Activated T-cell treated with anti-CD3 and anti-CD28 coated beads, Interleukin-2, amount 50 U/mL, for 72 hours (primary cell): ENCODE data around the gene SNX20. TPM values are rescaled to one million over a fixed set of nuclear protein-coding genes. Genes with fewer than 3 reads are reported as not detected.

ENCODE experiments used
- ATAC-seq, 2 donors: fragments of 150-1000 bp; cut with Tn5 transposase; replicated peaks in 1 of 2; 2 replicates each; pipeline ENCODE4 v1.10.0; 2021; ENCODE audit warnings: moderate library complexity in 2 of 2, mild to moderate bottlenecking in 1 of 2
- DNase-seq, 2 donors: peaks; one replicate each; pipeline ENCODE4 v3.0.0; 2021 to 2022; ENCODE audit warnings: mixed read lengths in 1 of 2
- H3K27ac Mint-ChIP-seq: one replicate; pipeline ENCODE4 v1.8.0; 2022; ENCODE audit warnings: mild to moderate bottlenecking, moderate library complexity, mixed read lengths
- H3K27me3 Mint-ChIP-seq: one replicate; pipeline ENCODE4 v1.8.0; 2022; ENCODE audit warnings: low read depth, mixed read lengths
- H3K36me3 Mint-ChIP-seq, 2 donors: one replicate each; pipeline ENCODE4 v1.8.0; 2022; ENCODE audit warnings: mixed read lengths in 2 of 2, mild to moderate bottlenecking in 1 of 2; ENCODE audit not compliant: insufficient read depth in 2 of 2
- H3K4me1 Mint-ChIP-seq: one replicate; pipeline ENCODE4 v1.8.0; 2022; ENCODE audit warnings: low read depth, mixed read lengths
- H3K4me3 Mint-ChIP-seq, 2 donors: one replicate each; pipeline ENCODE4 v1.8.0; 2022; ENCODE audit warnings: mild to moderate bottlenecking in 2 of 2, mixed read lengths in 2 of 2, moderate library complexity in 2 of 2
- H3K9me3 Mint-ChIP-seq, 2 donors: one replicate each; pipeline ENCODE4 v1.8.0; 2022; ENCODE audit warnings: mixed read lengths in 2 of 2
- total RNA-seq, 2 donors: library from RNA; stranded (reverse); gene quantifications; one replicate each; pipeline ENCODE4 v1.2.3, GENCODE V29; 2022

Gene SNX20
- total RNA-seq, 2 donors from 2014 or later = 45.2 to 49.9 TPM

- H3K27ac Mint-ChIP-seq = peak overlapping the region; percentile 71
- no peaks in the 10 kb centered on the region for H3K9me3 Mint-ChIP-seq
- H3K4me1 Mint-ChIP-seq = peaks cover 54% of the 10 kb centered on the region
- DNase-seq = no peak
- ATAC-seq = no peak
- no peaks in the 10 kb centered on the region for H3K27me3 Mint-ChIP-seq
- H3K4me3 Mint-ChIP-seq = no peak overlapping the region
- peaks cover 2 to 3% of the 10 kb centered on the region in 2 donors for H3K36me3 Mint-ChIP-seq
Observed at GRCh38 chr16:50712560-50712898, 31.4 kb upstream of the SNX20 start.

GRCh38 chr16:50711862-50712559 lies 30.9 kb upstream of the SNX20 start:
- no peaks in the 10 kb centered on the region for H3K27me3 Mint-ChIP-seq
- peaks cover 5% of the 10 kb centered on the region in 2 donors for H3K36me3 Mint-ChIP-seq
- H3K4me3 Mint-ChIP-seq = no peak overlapping the region
- no peak overlapping the region for H3K27ac Mint-ChIP-seq
- no peaks in the 10 kb centered on the region for H3K9me3 Mint-ChIP-seq
- peaks cover 54% of the 10 kb centered on the region for H3K4me1 Mint-ChIP-seq
- DNase-seq (no peak), ATAC-seq (no peak)

- H3K4me1 Mint-ChIP-seq = peaks cover 53% of the 10 kb centered on the region
- no peaks in the 10 kb centered on the region for H3K27me3 Mint-ChIP-seq
- peaks cover 5 to 10% of the 10 kb centered on the region in 2 donors for H3K36me3 Mint-ChIP-seq
- no peak for DNase-seq
- no peak for ATAC-seq
- no peak overlapping the region for H3K4me3 Mint-ChIP-seq
- peaks cover 0 to 3% of the 10 kb centered on the region in 2 donors for H3K9me3 Mint-ChIP-seq
- H3K27ac Mint-ChIP-seq = no peak overlapping the region
Observed at GRCh38 chr16:50711040-50711439, 29.9 kb upstream of the SNX20 start.

- no peak overlapping the region for H3K27ac Mint-ChIP-seq
- H3K4me1 Mint-ChIP-seq = peaks cover 62% of the 10 kb centered on the region
- peaks cover 15 to 21% of the 10 kb centered on the region in 2 donors for H3K36me3 Mint-ChIP-seq
- no peak for ATAC-seq
- H3K4me3 Mint-ChIP-seq = peak overlapping the region in 1 of 2 donors; percentile 6
- no peak for DNase-seq
- H3K27me3 Mint-ChIP-seq = no peaks in the 10 kb centered on the region
- peaks cover 9 to 11% of the 10 kb centered on the region in 2 donors for H3K9me3 Mint-ChIP-seq
Observed at GRCh38 chr16:50709980-50710379, 28.9 kb upstream of the SNX20 start.

- ATAC-seq = peak; percentile 58 to 60
- no peaks in the 10 kb centered on the region for H3K27me3 Mint-ChIP-seq
- peaks cover 57% of the 10 kb centered on the region for H3K4me1 Mint-ChIP-seq
- peaks cover 12 to 14% of the 10 kb centered on the region in 2 donors for H3K9me3 Mint-ChIP-seq
- H3K36me3 Mint-ChIP-seq = peaks cover 17 to 29% of the 10 kb centered on the region in 2 donors
- no peak for DNase-seq
- peak overlapping the region; percentile 94 for H3K27ac Mint-ChIP-seq
- peak overlapping the region; percentile 57 to 79 for H3K4me3 Mint-ChIP-seq
Observed at GRCh38 chr16:50709061-50709684, 28.1 kb upstream of the SNX20 start.

- peaks cover 56% of the 10 kb centered on the region for H3K4me1 Mint-ChIP-seq
- no peaks in the 10 kb centered on the region for H3K27me3 Mint-ChIP-seq
- peak overlapping the region; percentile 94 for H3K27ac Mint-ChIP-seq
- H3K36me3 Mint-ChIP-seq = peaks cover 24 to 35% of the 10 kb centered on the region in 2 donors
- DNase-seq (peak; percentile 55 to 56), ATAC-seq (peak; percentile 88 to 91)
- H3K9me3 Mint-ChIP-seq = peaks cover 16 to 17% of the 10 kb centered on the region in 2 donors
- H3K4me3 Mint-ChIP-seq = peak overlapping the region; percentile 57 to 79
Observed at GRCh38 chr16:50708373-50709060, 27.4 kb upstream of the SNX20 start.

GRCh38 chr16:50706250-50706649 lies 25.1 kb upstream of the SNX20 start:
- DNase-seq (no peak), ATAC-seq (no peak)
- H3K9me3 Mint-ChIP-seq = peaks cover 16 to 17% of the 10 kb centered on the region in 2 donors
- no peaks in the 10 kb centered on the region for H3K27me3 Mint-ChIP-seq
- peaks cover 26 to 42% of the 10 kb centered on the region in 2 donors for H3K36me3 Mint-ChIP-seq
- peaks cover 61% of the 10 kb centered on the region for H3K4me1 Mint-ChIP-seq
- no peak overlapping the region for H3K27ac Mint-ChIP-seq
- no peak overlapping the region for H3K4me3 Mint-ChIP-seq

GRCh38 chr16:50705436-50706110 lies 24.5 kb upstream of the SNX20 start:
- H3K4me1 Mint-ChIP-seq = peaks cover 66% of the 10 kb centered on the region
- DNase-seq = no peak
- H3K9me3 Mint-ChIP-seq = peaks cover 16 to 17% of the 10 kb centered on the region in 2 donors
- H3K27me3 Mint-ChIP-seq = no peaks in the 10 kb centered on the region
- peaks cover 26 to 42% of the 10 kb centered on the region in 2 donors for H3K36me3 Mint-ChIP-seq
- H3K4me3 Mint-ChIP-seq = peak overlapping the region in 1 of 2 donors; percentile 2
- ATAC-seq = no peak
- H3K27ac Mint-ChIP-seq = no peak overlapping the region

GRCh38 chr16:50704245-50704644 lies 23.1 kb upstream of the SNX20 start:
- Mint-ChIP-seq H3K4me3 (no peak overlapping the region), H3K4me1 (peaks cover 66% of the 10 kb centered on the region), H3K27me3 (no peaks in the 10 kb centered on the region), H3K36me3 (peaks cover 25 to 48% of the 10 kb centered on the region in 2 donors), H3K9me3 (peaks cover 16 to 17% of the 10 kb centered on the region in 2 donors), H3K27ac (no peak overlapping the region)
- DNase-seq (no peak), ATAC-seq (no peak)

- Mint-ChIP-seq H3K4me1 (peaks cover 66% of the 10 kb centered on the region), H3K4me3 (no peak overlapping the region), H3K36me3 (peaks cover 25 to 53% of the 10 kb centered on the region in 2 donors), H3K27ac (no peak overlapping the region), H3K9me3 (peaks cover 16 to 17% of the 10 kb centered on the region in 2 donors), H3K27me3 (no peaks in the 10 kb centered on the region)
- ATAC-seq (no peak), DNase-seq (no peak)
Observed at GRCh38 chr16:50702725-50703124, 21.6 kb upstream of the SNX20 start.

GRCh38 chr16:50699326-50700159 lies 18.4 kb upstream of the SNX20 start:
- DNase-seq (peak; percentile 73 to 84), ATAC-seq (peak; percentile 81 to 91)
- peaks cover 2 to 5% of the 10 kb centered on the region in 2 donors for H3K9me3 Mint-ChIP-seq
- peak overlapping the region; percentile 66 to 79 for H3K4me3 Mint-ChIP-seq
- peaks cover 71% of the 10 kb centered on the region for H3K4me1 Mint-ChIP-seq
- peak overlapping the region; percentile 76 for H3K27ac Mint-ChIP-seq
- peaks cover 15 to 38% of the 10 kb centered on the region in 2 donors for H3K36me3 Mint-ChIP-seq
- H3K27me3 Mint-ChIP-seq = no peaks in the 10 kb centered on the region
